ENCODE results near the gene P2RY8. TPM values are rescaled to one million over a fixed set of nuclear protein-coding genes. Genes with fewer than 3 reads are reported as not detected.
A peak's percentile ranks its signal among the peaks of the same experiment; 100 is the strongest.

The P2RY8 gene
- polyA plus RNA-seq, 3 donors, result 18.9 to 40.0 (median 33.3) TPM

- no peak for TF ChIP-seq CTCF (IDR thresholded peaks at IDR 0.05)
- Histone ChIP-seq H3K4me3 (replicated peaks in 1 of 3; ENCODE audit: low read depth in 2 of 3, low read length in 3 of 3) (no peak overlapping the region), H3K4me2 (replicated peaks; ENCODE audit: extremely low read depth, low read length, poor library complexity, severe bottlenecking) (no peak overlapping the region), H3K36me3 (replicated peaks in 1 of 2; ENCODE audit: control insufficient read depth in 1 of 2, insufficient read depth in 2 of 2, low read length in 2 of 2) (no peaks in the 10 kb centered on the region), H3K79me2 (ENCODE audit: insufficient read depth, low read length) (no peaks in the 10 kb centered on the region), H3K9ac (ENCODE audit: insufficient read depth, low read length, poor library complexity, severe bottlenecking) (no peak overlapping the region), H3K27me3 (ENCODE audit: control insufficient read depth in 2 of 2, insufficient read depth in 2 of 2, low read length in 2 of 2) (no peaks in the 10 kb centered on the region), H3K27ac (ENCODE audit: low read depth in 1 of 2, low read length in 2 of 2) (no peak overlapping the region), H4K20me1 (ENCODE audit: insufficient read depth, low read length) (no peaks in the 10 kb centered on the region), H3K9me3 (replicated peaks in 1 of 2; ENCODE audit: control insufficient read depth in 1 of 2, insufficient read depth in 1 of 2, low read length in 2 of 2) (no peaks in the 10 kb centered on the region), H3K4me1 (ENCODE audit: control insufficient read depth in 1 of 2, insufficient read depth in 2 of 2, low read length in 2 of 2) (peaks cover 7 to 9% of the 10 kb centered on the region in 2 donors), H2AFZ (ENCODE audit: insufficient read depth, low read depth, low read length, poor library complexity, severe bottlenecking) (no peak overlapping the region)
- Mint-ChIP-seq H3K4me3 (no peak overlapping the region), H3K27me3 (ENCODE audit: low read depth in 3 of 3) (peaks cover 0 to 2% (median 0%) of the 10 kb centered on the region in 3 donors), H3K9me3 (peaks cover 0 to 2% (median 0%) of the 10 kb centered on the region in 7 donors), H3K4me1 (peaks cover 15% of the 10 kb centered on the region), H3K27ac (no peak overlapping the region), H3K36me3 (no peaks in the 10 kb centered on the region)
- DNase-seq, result peak; percentile 42 to 87 (median 54)
- intact Hi-C loops (cut with micrococcal nuclease), result no loop called here
- 65% methylated on average over 25 of the region's 27 CpGs for WGBS (ENCODE audit: insufficient coverage)
Observed at GRCh38 chrX:1582686-1583437, 45.9 kb upstream of the P2RY8 start.

- H3K4me1 ChIP-seq (ENCODE audit: control insufficient read depth in 1 of 2, insufficient read depth in 2 of 2, low read length in 2 of 2), result no peaks in the 10 kb centered on the region
- H3K9me3 Mint-ChIP-seq, result peaks cover 0 to 2% (median 0%) of the 10 kb centered on the region in 7 donors
- no peak overlapping the region for H3K9ac ChIP-seq (ENCODE audit: insufficient read depth, low read length, poor library complexity, severe bottlenecking)
- peaks cover 9% of the 10 kb centered on the region for H3K4me1 Mint-ChIP-seq
- H3K27ac ChIP-seq (ENCODE audit: low read depth in 1 of 2, low read length in 2 of 2), result no peak overlapping the region
- no peak overlapping the region for H2AFZ ChIP-seq (ENCODE audit: insufficient read depth, low read depth, low read length, poor library complexity, severe bottlenecking)
- H4K20me1 ChIP-seq (ENCODE audit: insufficient read depth, low read length), result no peaks in the 10 kb centered on the region
- no peaks in the 10 kb centered on the region for H3K36me3 Mint-ChIP-seq
- intact Hi-C loops (cut with micrococcal nuclease), result loop anchor here in 1 of 2 donors (1.0 kb wide), 1 partner anchor 127 kb away; no protein-coding TSS in a partner anchor
- WGBS (ENCODE audit: insufficient coverage), result 51% methylated on average over 3 of the region's 4 CpGs
- H3K9me3 ChIP-seq (replicated peaks in 1 of 2; ENCODE audit: control insufficient read depth in 1 of 2, insufficient read depth in 1 of 2, low read length in 2 of 2), result no peaks in the 10 kb centered on the region
- H3K79me2 ChIP-seq (ENCODE audit: insufficient read depth, low read length), result no peaks in the 10 kb centered on the region
- H3K27me3 Mint-ChIP-seq (ENCODE audit: low read depth in 3 of 3), result peaks cover 0 to 2% (median 0%) of the 10 kb centered on the region in 3 donors
- no peak overlapping the region for H3K4me3 ChIP-seq (replicated peaks in 1 of 3; ENCODE audit: low read depth in 2 of 3, low read length in 3 of 3)
- no peak overlapping the region for H3K4me2 ChIP-seq (replicated peaks; ENCODE audit: extremely low read depth, low read length, poor library complexity, severe bottlenecking)
- H3K4me3 Mint-ChIP-seq, result no peak overlapping the region
- H3K27me3 ChIP-seq (ENCODE audit: control insufficient read depth in 2 of 2, insufficient read depth in 2 of 2, low read length in 2 of 2), result no peaks in the 10 kb centered on the region
- H3K36me3 ChIP-seq (replicated peaks in 1 of 2; ENCODE audit: control insufficient read depth in 1 of 2, insufficient read depth in 2 of 2, low read length in 2 of 2), result no peaks in the 10 kb centered on the region
- peak; percentile 98 for TF ChIP-seq CTCF (IDR thresholded peaks at IDR 0.05)
- no peak overlapping the region for H3K27ac Mint-ChIP-seq
- DNase-seq, result peak; percentile 71 to 77 (median 75)
Observed at GRCh38 chrX:1581132-1581531, 44.1 kb upstream of the P2RY8 start.

All from CD14-positive monocyte (primary cell).